Mammary microvascular endothelial cell (primary cell): Measurements from ENCODE around the gene ANKRD27. TPM values are rescaled to one million over a fixed set of nuclear protein-coding genes. Genes with fewer than 3 reads are reported as not detected.

Source experiments
- total RNA-seq: library from RNA; depleted of rRNA; stranded (reverse); fragments of >200 nt; gene quantifications from 2 replicates; pipeline ENCODE4 v1.2.3, GENCODE V29; 2015

Gene ANKRD27
- total RNA-seq, result 28.6 and 29.4 TPM in 2 replicates

DNA sequence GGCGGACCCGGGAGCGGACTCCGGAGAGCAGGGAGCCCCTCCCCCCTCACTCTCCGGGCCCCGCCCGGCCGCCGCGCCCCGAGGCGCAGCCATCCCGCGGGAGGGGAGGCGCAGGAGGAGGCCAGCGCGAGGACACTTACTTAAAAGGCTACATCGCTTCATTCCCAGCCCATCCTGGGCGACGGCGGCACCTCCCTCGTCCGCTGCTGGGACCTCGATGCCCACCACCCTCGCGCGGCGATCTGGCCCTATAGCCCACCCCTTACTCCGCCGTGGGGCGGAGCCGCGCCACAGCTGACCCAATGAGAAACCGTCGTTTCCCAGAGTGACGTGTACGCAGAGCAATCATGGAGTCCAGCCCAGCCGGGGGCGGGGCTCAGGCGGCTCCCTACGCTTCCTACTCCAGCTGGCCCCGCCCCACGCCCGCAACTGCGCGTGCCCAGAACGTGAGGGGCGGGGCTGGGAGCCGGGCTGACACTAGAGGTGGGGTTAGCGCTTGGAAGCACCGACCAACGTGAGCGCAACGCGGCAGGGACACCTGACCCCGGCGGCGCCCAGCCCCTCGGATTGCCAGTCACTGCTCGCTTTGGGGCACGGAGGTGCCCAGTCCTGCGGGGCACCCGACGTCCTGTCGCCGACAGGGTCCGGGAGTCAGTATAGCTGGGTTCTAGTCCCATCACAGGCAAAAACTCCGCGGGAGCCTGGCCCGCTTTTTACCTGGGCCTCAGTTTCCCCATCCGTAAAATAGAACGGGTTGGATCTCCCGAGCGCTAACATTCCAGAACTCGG is at the start of gene ANKRD27:
Gene ANKRD27 (minus strand): TSS at position 250 of the 789 bp plus-strand sequence. CDS start 16,165 bp downstream, outside the sequence.

DNA sequence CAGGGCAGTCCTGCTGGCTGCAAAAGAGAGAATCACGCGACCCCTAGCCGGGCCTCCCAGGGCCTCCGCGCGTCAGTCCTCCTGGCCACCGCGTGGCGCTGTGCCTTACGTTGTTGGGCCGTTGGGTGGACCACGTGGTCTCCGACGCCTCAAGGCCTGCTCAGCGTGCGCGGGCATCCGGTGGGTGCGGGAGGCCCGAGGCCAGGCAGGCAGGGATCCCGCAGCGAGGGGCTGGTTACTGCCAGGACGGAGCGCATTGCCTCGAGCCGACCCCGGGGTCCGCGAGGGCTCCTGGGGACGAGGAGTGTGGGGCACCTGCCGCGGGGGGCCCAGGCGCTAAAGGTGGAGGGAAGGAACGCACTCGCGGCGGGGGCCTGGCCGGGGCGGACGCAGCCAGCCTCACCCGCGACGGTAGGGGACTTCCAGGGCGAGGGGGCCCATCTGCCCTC is 44.7 kb upstream of the ANKRD27 start, which contains the start of gene TDRD12:
Gene TDRD12 (plus strand): TSS at position 157 of the 449 bp plus-strand sequence. CDS start 306 bp downstream, outside the sequence.

GRCh38 chr19:32691291-32691951 is 16.4 kb upstream of the ANKRD27 start, which contains the start of gene NUDT19:
TSS of gene NUDT19 (plus strand) at chr19:32691821. CDS start at chr19:32691961, 140 bp downstream.

DNA sequence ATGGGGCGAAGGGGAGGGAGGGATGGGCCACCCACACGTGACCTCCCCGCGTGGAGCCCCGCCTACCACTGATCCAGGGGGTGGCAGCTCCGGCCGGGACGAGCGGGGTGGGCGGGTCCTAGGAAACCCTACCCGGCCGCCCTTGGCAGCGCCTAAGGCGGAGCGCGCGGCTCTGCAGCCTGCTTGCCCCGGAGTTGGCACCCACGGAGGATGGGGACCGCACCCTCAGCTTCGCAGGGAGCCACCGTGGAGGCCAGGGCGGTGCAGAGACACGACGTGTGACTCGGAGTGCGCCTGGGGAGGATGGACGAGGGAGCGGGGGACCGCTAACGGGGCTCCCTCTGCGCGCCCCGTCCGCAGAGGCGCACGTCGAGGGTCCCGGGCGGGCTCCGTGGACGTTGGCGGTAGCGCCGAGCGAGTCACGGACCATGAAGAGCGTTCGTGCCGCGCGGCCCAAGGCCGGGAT is 773 bp upstream of the ANKRD27 start, which contains the start of gene RGS9BP:
Gene RGS9BP (plus strand): TSS at position 129 of the 466 bp plus-strand sequence. CDS start 416 bp downstream, outside the sequence.

DNA sequence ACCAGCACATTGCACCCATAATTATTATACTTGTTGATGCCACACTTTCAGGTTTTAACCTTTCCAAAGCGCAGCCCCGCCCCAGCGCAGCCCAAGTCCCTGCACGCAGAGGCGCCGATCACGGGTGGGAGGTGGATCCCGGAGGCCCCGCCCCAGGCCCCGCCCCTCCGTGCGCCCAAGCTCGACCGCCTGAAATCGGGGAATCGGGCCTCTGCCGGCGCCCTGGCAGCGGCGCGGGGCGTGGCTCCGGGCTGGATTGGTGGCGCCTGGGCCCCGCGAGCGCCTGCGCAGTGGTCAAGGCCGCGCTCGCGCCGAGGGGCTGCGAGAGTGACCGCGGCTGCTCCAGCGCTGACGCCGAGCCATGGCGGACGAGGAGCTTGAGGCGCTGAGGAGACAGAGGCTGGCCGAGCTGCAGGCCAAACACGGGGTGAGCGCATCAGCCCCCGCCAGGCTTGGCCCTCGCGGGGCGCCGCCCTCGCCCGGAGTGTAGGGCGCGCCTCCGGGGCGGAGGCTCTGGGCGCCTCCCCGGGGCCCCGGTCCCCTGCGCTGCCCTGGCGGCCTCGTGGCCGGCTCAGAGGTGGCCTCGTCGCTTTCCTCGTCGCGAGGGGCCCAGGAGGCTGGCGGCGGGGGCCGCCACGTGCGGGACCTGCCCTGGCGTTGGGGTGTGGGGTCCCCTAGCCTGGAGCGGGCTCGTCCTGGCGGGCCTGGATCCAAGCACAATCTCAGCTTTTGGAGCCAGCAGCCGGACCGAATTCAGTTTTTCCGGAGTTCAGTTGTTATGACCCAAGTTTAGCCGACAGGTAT is 93.9 kb downstream of the ANKRD27 start, which contains the start of gene PDCD5:
Gene PDCD5 (plus strand): TSS at position 290 of the 804 bp plus-strand sequence. CDS start 72 bp downstream, at position 362.

Other genes starting within 250 kb of the ANKRD27 start
- gene PDCD5, start 94.0 kb downstream of the ANKRD27 start, total RNA-seq, result 207 and 280 TPM in 2 replicates
- gene RGS9BP, start 668 bp upstream of the ANKRD27 start, total RNA-seq, result 0.07 and 0.20 TPM in 2 replicates
- 15.5 and 18.7 TPM in 2 replicates for gene NUDT19, start 16.6 kb upstream of the ANKRD27 start, total RNA-seq
- gene TDRD12, start 44.6 kb upstream of the ANKRD27 start, total RNA-seq, result 0.60 and 0.79 TPM in 2 replicates
- not detected in 2 replicates for gene SLC7A9, start 194.6 kb upstream of the ANKRD27 start, total RNA-seq